ENCODE measurements around the gene C5.

DNA sequence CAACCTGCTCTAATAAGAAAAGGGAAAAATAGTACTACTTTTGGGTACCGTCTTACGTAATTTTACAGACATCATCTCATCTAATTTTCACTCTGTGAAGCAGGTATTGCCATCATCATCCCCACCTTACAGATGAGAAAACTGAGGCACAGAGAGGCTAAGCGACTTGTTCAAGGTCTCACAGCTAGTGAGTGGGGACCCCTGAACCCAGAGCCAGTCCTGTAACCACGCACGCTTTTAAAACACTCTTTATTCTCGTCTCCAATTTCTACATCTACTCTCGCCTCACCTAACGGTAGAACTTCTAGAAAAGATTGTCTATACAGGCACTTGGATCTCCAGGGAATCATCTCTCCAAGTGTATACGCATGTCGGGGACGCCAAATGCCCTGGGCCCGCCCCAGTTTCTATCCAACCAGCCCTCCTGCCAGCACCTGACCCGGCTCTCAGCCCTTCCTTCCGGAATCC lies 122.0 kb downstream of the C5 start:
- TF ChIP-seq CREB1 (CRISPR knock-in tag; IDR thresholded peaks at IDR 0.05; ENCODE audit: low read depth), result no peak
- TF ChIP-seq, protein P1, sequence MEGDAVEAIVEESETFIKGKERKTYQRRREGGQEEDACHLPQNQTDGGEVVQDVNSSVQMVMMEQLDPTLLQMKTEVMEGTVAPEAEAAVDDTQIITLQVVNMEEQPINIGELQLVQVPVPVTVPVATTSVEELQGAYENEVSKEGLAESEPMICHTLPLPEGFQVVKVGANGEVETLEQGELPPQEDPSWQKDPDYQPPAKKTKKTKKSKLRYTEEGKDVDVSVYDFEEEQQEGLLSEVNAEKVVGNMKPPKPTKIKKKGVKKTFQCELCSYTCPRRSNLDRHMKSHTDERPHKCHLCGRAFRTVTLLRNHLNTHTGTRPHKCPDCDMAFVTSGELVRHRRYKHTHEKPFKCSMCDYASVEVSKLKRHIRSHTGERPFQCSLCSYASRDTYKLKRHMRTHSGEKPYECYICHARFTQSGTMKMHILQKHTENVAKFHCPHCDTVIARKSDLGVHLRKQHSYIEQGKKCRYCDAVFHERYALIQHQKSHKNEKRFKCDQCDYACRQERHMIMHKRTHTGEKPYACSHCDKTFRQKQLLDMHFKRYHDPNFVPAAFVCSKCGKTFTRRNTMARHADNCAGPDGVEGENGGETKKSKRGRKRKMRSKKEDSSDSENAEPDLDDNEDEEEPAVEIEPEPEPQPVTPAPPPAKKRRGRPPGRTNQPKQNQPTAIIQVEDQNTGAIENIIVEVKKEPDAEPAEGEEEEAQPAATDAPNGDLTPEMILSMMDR (conservative IDR thresholded peaks at IDR 0.05; ENCODE audit: low read depth in 2 of 2), result no peak
- no peak for TF ChIP-seq EZH2 (IDR thresholded peaks at IDR 0.05; ENCODE audit: low read depth, unreplicated experiment)
- TF ChIP-seq NANOG (IDR thresholded peaks at IDR 0.05; ENCODE audit: borderline replicate concordance), result no peak
- TF ChIP-seq REST (IDR thresholded peaks at IDR 0.05; ENCODE audit: unreplicated experiment), result no peak
- TF ChIP-seq EZH2phosphoT487 (IDR thresholded peaks at IDR 0.05; ENCODE audit: unreplicated experiment), result no peak
- no peak for TF ChIP-seq ZNF114 (CRISPR knock-in tag; IDR thresholded peaks at IDR 0.05)
- no peak for TF ChIP-seq POLR2AphosphoS5 (IDR thresholded peaks at IDR 0.05; ENCODE audit: low read depth)

Measured in GM23338 (cell line).